GM10248 (cell line): ENCODE measurements around the gene ACKR4.
"Not testable (repeated sequence)": the region's sequence is repeated elsewhere in the genome, so short reads cannot be mapped to it uniquely, and the experiment has no call there.

Experiments used
- CTCF ChIA-PET: fragments of 300-600 bp; sonication (Branson Sonifier 250); formaldehyde crosslinking; extraction: SDS; loops from one replicate; lab custom pipeline; 2021; ENCODE audit warnings: antibody characterized with exemption; lab: Yijun Ruan, JAX
- POLR2A ChIA-PET: fragments of 350-650 bp; sonication (Branson Sonifier 250); formaldehyde crosslinking; extraction: SDS; loops from one replicate; lab custom pipeline; 2020; ENCODE audit warnings: antibody characterized with exemption; lab: Yijun Ruan, JAX
- DNase-seq: peaks from one replicate; pipeline ENCODE4 v3.0.0; 2012; ENCODE audit errors: extremely low spot score
- CTCF ChIP-seq: IDR thresholded peaks from 2 replicates; pipeline ENCODE4 v1.5.1; 2012; ENCODE audit warnings: mild to moderate bottlenecking, low read depth; ENCODE audit errors: extremely low read depth, missing control alignments, control extremely low read depth

The ACKR4 gene

GRCh38 chr3:132626955-132627354 lies 29.9 kb downstream of the ACKR4 start:
- no peak for DNase-seq
- no peak for TF ChIP-seq CTCF
- CTCF ChIA-PET, result interaction anchor here (1.1 to 3.4 kb wide), 4 partner anchors 9 to 91 kb away, joined by 4 to 28 read pairs (median 10); no protein-coding TSS in a partner anchor
- POLR2A ChIA-PET, result no interaction called here

GRCh38 chr3:132628157-132628556 lies 31.1 kb downstream of the ACKR4 start:
- DNase-seq, result no peak
- POLR2A ChIA-PET, result no interaction called here
- no peak for TF ChIP-seq CTCF
- CTCF ChIA-PET, result interaction anchor here (4.0 kb wide), 1 partner anchor 14 kb away, joined by 23 read pairs; no protein-coding TSS in a partner anchor

- ChIA-PET POLR2A (no interaction called here), CTCF (interaction anchor here (4.0 kb wide), 1 partner anchor 12 kb away, joined by 23 read pairs; no protein-coding TSS in a partner anchor)
- no peak for DNase-seq
- no peak for TF ChIP-seq CTCF
Observed at GRCh38 chr3:132629928-132630327, 32.9 kb downstream of the ACKR4 start.

GRCh38 chr3:132630612-132631011 lies 33.5 kb downstream of the ACKR4 start:
- ChIA-PET POLR2A (no interaction called here), CTCF (interaction anchor here (1.6 to 4.0 kb wide), 2 partner anchors 11 to 96 kb away, joined by 10 to 23 read pairs; no protein-coding TSS in a partner anchor)
- no peak for DNase-seq

GRCh38 chr3:132635052-132635451 lies 38.0 kb downstream of the ACKR4 start:
- no peak for DNase-seq
- TF ChIP-seq CTCF, result no peak
- ChIA-PET POLR2A (no interaction called here), CTCF (interaction anchor here (1.2 to 2.2 kb wide), 8 partner anchors 8 to 102 kb away, joined by 3 to 13 read pairs (median 4); no protein-coding TSS in a partner anchor)

More at GRCh38 chr3:132630612-132631011, 33.5 kb downstream of the ACKR4 start:
- no peak for TF ChIP-seq CTCF

GRCh38 chr3:132637590-132637989 lies 40.5 kb downstream of the ACKR4 start:
- DNase-seq, result no peak
- ChIA-PET CTCF (interaction anchor here (6.7 kb wide), 1 partner anchor 102 kb away, joined by 190 read pairs; no protein-coding TSS in a partner anchor), POLR2A (no interaction called here)
- no peak for TF ChIP-seq CTCF

- CTCF ChIA-PET, result interaction anchor here (0.8 to 6.7 kb wide), 7 partner anchors 14 to 115 kb away, joined by 3 to 190 read pairs (median 3); no protein-coding TSS in a partner anchor
- DNase-seq, result no peak
- no peak for TF ChIP-seq CTCF
- POLR2A ChIA-PET, result no interaction called here
Observed at GRCh38 chr3:132638706-132639105, 41.6 kb downstream of the ACKR4 start.

GRCh38 chr3:132641427-132641826 lies 44.4 kb downstream of the ACKR4 start:
- POLR2A ChIA-PET, DNase-seq: not testable (repeated sequence)
- CTCF ChIA-PET, result interaction anchor here (0.9 to 6.7 kb wide), 27 partner anchors 11 to 386 kb away, joined by 3 to 190 read pairs (median 6); partner anchors contain the start of genes ACAD11 and UBA5
